Measurements from ENCODE around the gene PDIA2. TPM values are rescaled to one million over a fixed set of nuclear protein-coding genes. Genes with fewer than 3 reads are reported as not detected.

Gene PDIA2
- total RNA-seq, 6 experiments from 2014 or later: not detected

GRCh38 chr16:291539-291938 lies 8.6 kb downstream of the PDIA2 start:
- no peak for DNase-seq
- peaks cover 7% of the 10 kb centered on the region for H3K36me3 Mint-ChIP-seq (ENCODE audit: low read depth)
- H3K4me1 Mint-ChIP-seq (ENCODE audit: low read depth): no peaks in the 10 kb centered on the region
- no peak overlapping the region for H3K4me3 Mint-ChIP-seq
- H3K9me3 Mint-ChIP-seq: no peaks in the 10 kb centered on the region
- H3K27ac Mint-ChIP-seq: no peak overlapping the region
- no peak for TF ChIP-seq CTCF (IDR thresholded peaks at IDR 0.05)
- no peaks in the 10 kb centered on the region; the same call in 1 of the 2 replicates for H3K27me3 Mint-ChIP-seq (ENCODE audit: insufficient read depth)

DNA sequence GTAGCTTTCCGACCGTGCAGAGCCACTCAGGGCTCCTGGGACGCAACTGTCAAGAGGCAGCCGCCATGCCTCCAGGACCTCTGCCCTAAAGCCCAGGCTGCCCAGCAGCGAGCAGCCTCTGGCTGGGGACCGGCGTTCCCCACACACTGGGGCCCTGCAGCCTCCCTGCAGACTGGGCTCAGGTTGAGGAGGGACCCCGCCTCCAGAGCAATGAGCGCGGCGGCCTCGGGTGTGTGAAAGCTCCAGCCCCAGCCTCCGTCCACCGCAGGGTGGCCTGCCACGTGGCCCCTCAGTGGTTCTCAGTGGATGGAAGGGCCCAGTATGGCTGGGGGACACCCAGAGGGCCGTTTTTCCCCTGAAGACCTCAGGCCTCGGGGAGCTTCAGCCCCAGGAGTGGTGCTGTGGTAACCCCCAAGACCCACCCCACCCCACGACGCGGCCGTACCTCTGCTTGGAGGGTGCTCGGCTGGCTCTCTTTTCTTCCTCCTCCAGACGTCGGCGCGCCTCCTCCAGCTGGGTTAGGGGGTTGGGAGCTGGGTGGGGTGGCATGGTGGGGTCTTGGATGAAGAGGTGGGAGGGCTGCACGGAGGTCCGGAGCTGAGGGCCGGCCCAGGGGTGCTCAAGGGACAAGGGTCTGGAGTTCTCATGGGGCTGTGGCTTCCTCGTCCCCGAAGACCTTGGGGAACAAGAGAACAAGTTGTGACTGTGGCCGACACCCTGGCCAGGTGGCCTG lies 10.2 kb downstream of the PDIA2 start:
- no peak for TF ChIP-seq CTCF (IDR thresholded peaks at IDR 0.05)
- Mint-ChIP-seq H3K27ac (no peak overlapping the region), H3K4me3 (no peak overlapping the region), H3K36me3 (ENCODE audit: low read depth) (peaks cover under 1% of the 10 kb centered on the region), H3K4me1 (ENCODE audit: low read depth) (no peaks in the 10 kb centered on the region), H3K27me3 (ENCODE audit: insufficient read depth) (no peaks in the 10 kb centered on the region; the same call in 1 of the 2 replicates), H3K9me3 (no peaks in the 10 kb centered on the region)
- DNase-seq: no peak

DNA sequence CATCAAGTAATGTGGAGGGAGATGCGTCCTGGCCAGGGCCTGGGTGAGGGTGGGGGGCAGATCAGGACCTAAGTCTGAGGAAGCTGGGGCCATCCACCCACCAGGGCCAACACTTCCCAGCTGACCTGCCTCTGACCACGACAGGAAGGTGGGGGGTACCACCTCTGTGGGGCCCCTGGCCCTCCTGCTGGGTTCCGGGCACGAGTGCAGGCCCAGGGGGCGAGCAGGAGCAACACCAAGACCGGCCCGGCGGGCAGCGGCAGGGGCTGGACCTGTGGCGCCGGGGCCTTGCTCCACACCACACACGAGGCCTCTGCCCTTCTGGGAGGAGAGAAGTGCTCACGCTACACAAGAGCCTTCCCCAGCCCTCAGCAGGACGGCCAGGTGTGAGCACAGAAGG lies 13.3 kb downstream of the PDIA2 start:
- no peaks in the 10 kb centered on the region; the same call in none of the 2 replicates for H3K27me3 Mint-ChIP-seq (ENCODE audit: insufficient read depth)

DNA sequence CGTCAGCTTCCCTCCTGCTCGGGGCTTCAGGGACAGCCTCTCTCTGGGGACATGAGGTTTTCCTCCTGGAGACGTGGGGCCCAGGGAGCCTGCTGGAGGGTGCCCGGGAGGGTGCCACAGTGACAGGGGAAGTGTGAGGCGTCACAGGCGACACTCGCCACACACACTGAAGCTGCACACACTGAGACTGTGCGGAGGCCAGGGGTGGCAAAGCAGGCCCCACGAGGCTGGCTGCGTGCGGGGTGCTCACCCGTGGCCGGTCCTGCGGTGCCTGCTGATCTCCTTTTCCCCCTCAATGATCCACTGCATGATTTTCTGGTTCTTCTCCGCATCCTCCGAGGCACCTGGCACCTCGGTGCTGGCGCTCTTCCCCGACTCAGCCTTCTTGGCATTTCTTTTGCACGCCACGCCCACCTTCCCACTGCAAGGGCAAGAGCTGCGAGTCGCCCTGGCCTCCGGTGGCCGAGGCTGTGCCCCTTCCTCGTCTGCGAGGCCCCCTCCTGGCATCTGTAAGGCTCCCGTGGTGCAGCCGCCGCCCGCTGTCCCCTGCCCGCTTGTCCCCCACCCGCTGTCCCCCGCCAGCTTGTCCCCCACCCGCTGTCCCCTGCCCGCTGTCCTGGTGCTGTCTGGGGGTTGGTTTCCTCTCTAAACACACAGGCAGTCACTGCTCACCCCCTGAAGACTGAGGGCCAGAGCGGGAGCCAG lies 14.0 kb downstream of the PDIA2 start:
- H3K9me3 Mint-ChIP-seq: no peaks in the 10 kb centered on the region
- H3K27me3 Mint-ChIP-seq (ENCODE audit: insufficient read depth): no peaks in the 10 kb centered on the region; the same call in none of the 2 replicates
- no peak for DNase-seq
- no peak overlapping the region for H3K4me3 Mint-ChIP-seq
- TF ChIP-seq CTCF (IDR thresholded peaks at IDR 0.05): no peak
- no peaks in the 10 kb centered on the region; the same call in 1 of the 2 replicates for H3K36me3 Mint-ChIP-seq (ENCODE audit: low read depth)
- H3K4me1 Mint-ChIP-seq (ENCODE audit: low read depth): no peaks in the 10 kb centered on the region
- H3K27ac Mint-ChIP-seq: no peak overlapping the region

More for the DNA sequence above, 13.3 kb downstream of the PDIA2 start:
- H3K4me1 Mint-ChIP-seq (ENCODE audit: low read depth): no peaks in the 10 kb centered on the region
- H3K9me3 Mint-ChIP-seq: no peaks in the 10 kb centered on the region
- TF ChIP-seq CTCF (IDR thresholded peaks at IDR 0.05): no peak
- no peaks in the 10 kb centered on the region; the same call in 1 of the 2 replicates for H3K36me3 Mint-ChIP-seq (ENCODE audit: low read depth)
- H3K27ac Mint-ChIP-seq: no peak overlapping the region
- H3K4me3 Mint-ChIP-seq: no peak overlapping the region
- DNase-seq: no peak

DNA sequence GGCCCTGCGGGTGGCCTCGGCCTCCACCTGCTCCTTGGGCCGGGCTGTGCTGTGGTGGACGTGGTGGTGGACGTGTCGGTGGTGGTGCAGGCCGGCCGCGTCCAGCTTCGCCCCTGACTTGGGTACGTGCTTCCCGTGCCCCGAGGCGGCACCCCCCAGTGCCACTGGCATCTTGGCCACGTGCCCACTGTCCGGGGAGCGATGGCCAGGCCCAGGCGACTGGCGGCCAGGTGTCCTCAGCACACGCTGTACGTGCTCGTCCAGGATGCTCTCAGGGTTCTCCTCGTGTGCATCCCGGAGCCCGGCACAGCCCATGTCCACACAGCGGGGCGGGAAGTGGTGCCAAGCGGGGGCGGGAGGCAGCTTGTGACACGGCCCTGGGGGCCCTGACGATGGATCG lies 14.9 kb downstream of the PDIA2 start:
- Mint-ChIP-seq H3K9me3 (no peaks in the 10 kb centered on the region), H3K36me3 (ENCODE audit: low read depth) (no peaks in the 10 kb centered on the region), H3K27me3 (ENCODE audit: insufficient read depth) (no peaks in the 10 kb centered on the region; the same call in none of the 2 replicates), H3K27ac (no peak overlapping the region), H3K4me1 (ENCODE audit: low read depth) (no peaks in the 10 kb centered on the region), H3K4me3 (no peak overlapping the region)
- no peak for DNase-seq
- no peak for TF ChIP-seq CTCF (IDR thresholded peaks at IDR 0.05)

Measured in HFFc6 (cell line).